Transverse colon (tissue), 4 donors: ENCODE measurements around the gene ABCA1. TPM values are rescaled to one million over a fixed set of nuclear protein-coding genes. Genes with fewer than 3 reads are reported as not detected.

ENCODE experiments used
- DNase-seq: peaks from one replicate; pipeline ENCODE4 v3.0.0-alpha.2; 2019
- H3K27ac ChIP-seq, 4 donors: fragments of 200-600 bp; sonication (generic); 2 replicates each; pipeline ENCODE4 v1.5.1; 2016 to 2018; ENCODE audit warnings: inconsistent platforms in 4 of 4
- H3K27me3 ChIP-seq: fragments of 200-600 bp; sonication (generic); 2 replicates; pipeline ENCODE4 v1.5.1; 2017; ENCODE audit warnings: inconsistent platforms
- H3K36me3 ChIP-seq, 4 donors: fragments of 200-600 bp; sonication (generic); 2 replicates each; pipeline ENCODE4 v1.5.1; 2017 to 2019; ENCODE audit warnings: inconsistent platforms in 4 of 4
- H3K4me1 ChIP-seq, 4 donors: fragments of 200-600 bp; sonication (generic); 2 replicates each; pipeline ENCODE4 v1.5.1; 2017 to 2020; ENCODE audit warnings: inconsistent platforms in 4 of 4
- H3K4me3 ChIP-seq, 4 donors: fragments of 200-600 bp; sonication (generic); 1 replicate in 1 of 4; 2 replicates in 3 of 4; pipeline versions ENCODE4 v1.5.1 to v1.6.1; 2017 to 2019; ENCODE audit warnings: inconsistent platforms in 4 of 4
- H3K9me3 ChIP-seq, 2 donors: fragments of 200-600 bp; sonication (generic); 2 replicates each; pipeline ENCODE4 v1.5.1; 2017 to 2019; ENCODE audit warnings: inconsistent platforms in 2 of 2
- EP300 ChIP-seq: sonication (generic); formaldehyde crosslinking; IDR thresholded peaks from one replicate; pipeline ENCODE4 v1.6.1; 2017; ENCODE audit warnings: antibody characterized with exemption, low read depth
- POLR2A ChIP-seq: fragments of 450-650 bp; IDR thresholded peaks from one replicate; pipeline ENCODE4 v1.6.1; 2016; ENCODE audit warnings: antibody characterized with exemption, mild to moderate bottlenecking, moderate library complexity
- POLR2AphosphoS5 ChIP-seq, 3 donors: sonication (generic); formaldehyde crosslinking; IDR thresholded peaks; one replicate each; pipeline ENCODE4 v1.6.1; 2016; ENCODE audit warnings: antibody characterized with exemption in 3 of 3
- WGBS, 2 donors: methylation state at CpG; one replicate each; pipeline ENCODE4 v1.1.5; 2018; ENCODE audit warnings: low coverage in 1 of 2; 5-methylcytosine and 5-hydroxymethylcytosine counted together
- in situ Hi-C, 4 donors: fragments of 200-750 bp; cut with MboI; loops; one replicate each; pipeline versions ENCODE4 v1.15.0 to v1.15.1; 2017; ENCODE audit warnings: low sequenced_read_pairs in 3 of 4, low pct_ligation_motif_present in 1 of 4, low pct_unique_long_range_greater_than_20kb in 1 of 4
- intact Hi-C: fragments of 100-400 bp; cut with DNase I; formaldehyde crosslinking; loops from one replicate; pipeline ENCODE4 v1.15.1; 2023; ENCODE audit warnings: low total_unique reads
- total RNA-seq, 4 donors: library from RNA; depleted of rRNA; stranded (reverse); fragments of >200 nt; gene quantifications; one replicate each; pipeline ENCODE4 v1.1.0, GENCODE V29; 2016
- TF ChIP-seq, protein P1 (sequence below), 5 experiments: fragments of 200-600 bp in 3 of 5; fragments of 450-650 bp in 2 of 5; sonication (generic) in 3 of 5; IDR thresholded peaks; 1 replicate in 2 of 5; 2 replicates in 3 of 5; pipeline ENCODE4 v1.5.1; 2016 to 2017; ENCODE audit warnings: antibody characterized with exemption in 5 of 5, inconsistent platforms in 3 of 5, mild to moderate bottlenecking in 2 of 5, moderate library complexity in 1 of 5

The ABCA1 gene
- total RNA-seq, 4 donors from 2014 or later = 20.5 to 67.3 (median 60.5) TPM

DNA sequence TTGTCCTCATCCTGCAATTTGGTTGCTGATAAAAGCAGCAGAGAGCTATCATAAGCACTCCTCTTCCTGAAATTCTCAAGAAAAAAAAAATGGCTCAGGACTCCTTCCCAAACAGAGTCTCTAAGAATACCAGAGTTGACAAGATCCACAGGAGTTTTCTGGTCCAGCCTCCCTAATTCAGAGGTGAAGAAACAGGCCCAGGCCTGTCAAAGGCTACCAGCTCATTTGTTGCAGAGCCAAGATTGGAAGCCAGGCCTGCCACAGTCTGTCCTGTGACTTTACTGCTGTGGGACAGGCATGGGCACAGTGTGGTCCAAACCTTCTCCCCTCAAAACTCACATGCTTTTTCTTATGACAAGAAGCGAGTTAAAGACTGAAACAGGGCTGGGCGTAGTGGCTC, 122.5 kb downstream of the ABCA1 start:
- no peak for DNase-seq
- Histone ChIP-seq H3K27me3 (no peaks in the 10 kb centered on the region), H3K4me3 (no peak overlapping the region), H3K36me3 (peaks cover 0 to 87% (median 39%) of the 10 kb centered on the region in 4 donors), H3K4me1 (peaks cover 0 to 2% (median under 1%) of the 10 kb centered on the region in 4 donors), H3K9me3 (no peaks in the 10 kb centered on the region), H3K27ac (no peak overlapping the region)
- in situ Hi-C loops = no loop called here
- intact Hi-C loops = no loop called here
- 100% methylated on average over 2 of the region's 2 CpGs; no CpG with 5 or more reads in 1 of the 2 donors for WGBS, 2 donors
- no peak for TF ChIP-seq EP300
- no peak for TF ChIP-seq POLR2AphosphoS5 (IDR thresholded peaks at IDR 0.05)
- no peak for TF ChIP-seq POLR2A
- TF ChIP-seq, protein P1, sequence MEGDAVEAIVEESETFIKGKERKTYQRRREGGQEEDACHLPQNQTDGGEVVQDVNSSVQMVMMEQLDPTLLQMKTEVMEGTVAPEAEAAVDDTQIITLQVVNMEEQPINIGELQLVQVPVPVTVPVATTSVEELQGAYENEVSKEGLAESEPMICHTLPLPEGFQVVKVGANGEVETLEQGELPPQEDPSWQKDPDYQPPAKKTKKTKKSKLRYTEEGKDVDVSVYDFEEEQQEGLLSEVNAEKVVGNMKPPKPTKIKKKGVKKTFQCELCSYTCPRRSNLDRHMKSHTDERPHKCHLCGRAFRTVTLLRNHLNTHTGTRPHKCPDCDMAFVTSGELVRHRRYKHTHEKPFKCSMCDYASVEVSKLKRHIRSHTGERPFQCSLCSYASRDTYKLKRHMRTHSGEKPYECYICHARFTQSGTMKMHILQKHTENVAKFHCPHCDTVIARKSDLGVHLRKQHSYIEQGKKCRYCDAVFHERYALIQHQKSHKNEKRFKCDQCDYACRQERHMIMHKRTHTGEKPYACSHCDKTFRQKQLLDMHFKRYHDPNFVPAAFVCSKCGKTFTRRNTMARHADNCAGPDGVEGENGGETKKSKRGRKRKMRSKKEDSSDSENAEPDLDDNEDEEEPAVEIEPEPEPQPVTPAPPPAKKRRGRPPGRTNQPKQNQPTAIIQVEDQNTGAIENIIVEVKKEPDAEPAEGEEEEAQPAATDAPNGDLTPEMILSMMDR (IDR thresholded peaks at IDR 0.05) = no peak

DNA sequence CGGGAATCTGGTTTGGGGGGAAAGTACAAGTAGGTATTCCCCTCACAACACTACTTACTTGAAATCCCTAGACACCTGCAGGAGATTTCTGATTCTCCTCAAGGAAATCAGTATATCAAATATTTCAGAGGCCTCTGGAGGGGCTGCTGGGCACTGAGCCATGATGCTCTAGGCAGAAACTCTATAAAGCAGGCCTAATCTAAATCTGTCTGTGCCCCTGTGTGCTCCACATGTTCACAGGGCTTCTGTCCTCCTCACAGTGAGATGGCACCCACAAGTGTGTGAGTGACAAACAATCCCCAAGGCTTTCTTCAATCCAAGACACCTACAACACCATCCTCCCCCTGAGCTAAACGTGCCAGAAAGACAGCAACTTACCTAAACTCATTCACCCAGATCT, 125.0 kb downstream of the ABCA1 start:
- H3K36me3 ChIP-seq = peaks cover 0 to 87% (median 38%) of the 10 kb centered on the region in 4 donors
- H3K4me3 ChIP-seq = no peak overlapping the region
- no peaks in the 10 kb centered on the region for H3K4me1 ChIP-seq
- no peak for DNase-seq
- H3K9me3 ChIP-seq = no peaks in the 10 kb centered on the region
- H3K27me3 ChIP-seq = no peaks in the 10 kb centered on the region
- WGBS, 2 donors = 56 to 85% methylated on average over 1 to 2 of the region's 2 CpGs
- in situ Hi-C loops = no loop called here
- intact Hi-C loops = no loop called here
- TF ChIP-seq POLR2AphosphoS5 (IDR thresholded peaks at IDR 0.05) = no peak
- H3K27ac ChIP-seq = no peak overlapping the region

DNA sequence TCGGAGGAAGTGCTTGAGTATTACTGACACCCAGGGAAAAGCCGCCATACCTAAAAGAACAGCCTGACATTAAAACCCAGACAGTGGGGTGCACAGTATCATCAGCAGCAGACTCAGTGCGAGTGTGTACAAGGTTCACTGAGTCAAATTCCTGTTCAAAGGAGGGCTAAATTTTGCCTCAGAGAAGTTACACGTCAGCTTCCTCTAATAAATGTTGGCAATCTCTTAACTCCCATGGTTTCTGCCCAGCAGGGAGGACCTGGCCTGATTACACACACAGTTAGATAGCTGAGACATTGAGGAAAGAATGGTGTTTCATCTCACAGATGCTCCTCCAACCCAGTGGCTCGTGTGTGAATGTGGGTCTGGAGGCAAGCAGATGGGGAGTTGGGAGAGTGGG, 125.8 kb downstream of the ABCA1 start:
- peaks cover 0 to 88% (median 39%) of the 10 kb centered on the region in 4 donors for H3K36me3 ChIP-seq
- H3K4me3 ChIP-seq = no peak overlapping the region
- no peaks in the 10 kb centered on the region for H3K9me3 ChIP-seq
- intact Hi-C loops (no loop called here), in situ Hi-C loops (no loop called here)
- WGBS, 2 donors = 91% methylated on average over 5 of the region's 5 CpGs; no CpG with 5 or more reads in 1 of the 2 donors
- TF ChIP-seq, protein P1 (IDR thresholded peaks at IDR 0.05) = no peak
- H3K27ac ChIP-seq = no peak overlapping the region
- DNase-seq = no peak
- H3K27me3 ChIP-seq = no peaks in the 10 kb centered on the region
- H3K4me1 ChIP-seq = no peaks in the 10 kb centered on the region

DNA sequence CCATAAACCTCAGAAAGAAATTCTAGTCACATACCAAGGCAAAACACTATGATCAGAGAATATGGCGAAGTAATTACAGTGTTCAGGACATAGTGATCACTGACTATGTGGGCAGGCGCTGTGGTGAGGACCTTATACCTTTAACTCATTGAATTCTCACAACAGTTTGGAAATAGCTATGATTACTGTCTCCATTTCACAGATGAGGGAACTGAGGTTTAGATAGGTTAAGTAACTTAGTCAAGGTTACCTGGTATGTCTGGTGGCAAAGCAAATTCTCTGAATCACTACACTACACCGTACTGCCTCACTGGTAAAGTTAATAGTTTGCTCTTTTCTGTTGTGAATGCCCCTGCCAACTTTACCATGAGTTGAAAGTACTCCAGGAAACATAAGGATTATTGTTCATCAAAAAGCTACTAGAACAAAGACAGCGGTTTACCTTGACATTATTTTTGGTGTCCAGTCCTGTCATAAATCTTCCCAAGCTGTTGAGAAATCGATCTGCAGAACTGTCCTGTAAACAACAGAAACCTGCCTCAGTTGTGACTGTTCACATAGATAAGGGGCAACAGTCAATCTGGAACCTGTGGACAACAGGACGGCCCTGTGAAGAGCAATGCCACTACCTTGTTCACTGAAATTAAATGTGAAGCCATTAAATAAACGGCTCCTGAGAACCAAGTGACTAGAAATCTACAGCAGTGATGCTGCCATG, 127.7 kb downstream of the ABCA1 start:
- H3K4me1 ChIP-seq = no peaks in the 10 kb centered on the region
- intact Hi-C loops = no loop called here
- H3K9me3 ChIP-seq = no peaks in the 10 kb centered on the region
- no peak for DNase-seq
- in situ Hi-C loops = no loop called here
- no peak overlapping the region for H3K27ac ChIP-seq
- H3K36me3 ChIP-seq = peaks cover 0 to 88% (median 41%) of the 10 kb centered on the region in 4 donors
- TF ChIP-seq, protein P1 (IDR thresholded peaks at IDR 0.05) = no peak
- H3K27me3 ChIP-seq = no peaks in the 10 kb centered on the region
- no peak overlapping the region for H3K4me3 ChIP-seq
- 88 to 93% methylated on average over 2 to 7 of the region's 7 CpGs for WGBS, 2 donors
